ENCODE data around the gene STK10.
A peak's percentile ranks its signal among the peaks of the same experiment; 100 is the strongest.

STK10 gene

DNA sequence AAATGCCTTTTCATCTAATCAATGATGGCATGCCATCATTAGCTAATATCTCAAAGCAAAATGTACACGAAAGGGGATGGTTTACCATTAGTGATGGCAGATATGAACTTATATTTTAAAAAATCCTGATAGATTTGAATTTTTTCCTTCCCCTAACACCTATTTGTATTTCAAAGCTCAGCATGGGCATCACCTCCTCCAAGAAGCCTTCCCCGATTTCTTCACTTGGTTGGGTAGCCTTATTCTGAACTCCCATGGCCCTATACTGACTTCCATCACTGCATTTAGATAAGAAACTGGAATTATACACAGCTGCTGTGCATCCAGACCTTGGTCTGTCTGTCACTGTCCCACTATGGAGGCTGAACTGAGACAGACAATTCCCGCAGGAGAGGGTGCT, 132.0 kb downstream of the STK10 start:
- no peak for DNase-seq (ENCODE audit: low read depth, low spot score)

DNA sequence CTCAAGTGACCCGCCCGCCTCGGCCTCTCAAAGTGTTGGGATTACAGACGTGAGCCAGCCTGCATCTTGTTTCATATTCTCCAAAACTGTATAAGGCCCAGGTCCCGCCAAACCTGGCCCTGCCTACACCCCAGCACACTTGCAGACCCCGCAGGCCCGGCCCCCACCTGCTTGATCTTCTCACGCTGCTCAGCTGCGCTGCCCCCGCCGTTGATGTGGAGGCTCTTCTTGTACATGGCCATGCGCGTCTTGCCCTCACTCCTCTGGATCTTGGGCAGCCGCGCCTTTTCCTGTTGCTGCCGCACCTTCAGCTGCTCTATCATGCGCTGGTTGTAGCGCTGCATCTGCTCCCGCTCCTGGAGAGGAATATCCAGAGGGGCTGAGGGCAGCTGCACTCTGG, 132.6 kb downstream of the STK10 start:
- DNase-seq (ENCODE audit: low read depth, low spot score), result no peak

DNA sequence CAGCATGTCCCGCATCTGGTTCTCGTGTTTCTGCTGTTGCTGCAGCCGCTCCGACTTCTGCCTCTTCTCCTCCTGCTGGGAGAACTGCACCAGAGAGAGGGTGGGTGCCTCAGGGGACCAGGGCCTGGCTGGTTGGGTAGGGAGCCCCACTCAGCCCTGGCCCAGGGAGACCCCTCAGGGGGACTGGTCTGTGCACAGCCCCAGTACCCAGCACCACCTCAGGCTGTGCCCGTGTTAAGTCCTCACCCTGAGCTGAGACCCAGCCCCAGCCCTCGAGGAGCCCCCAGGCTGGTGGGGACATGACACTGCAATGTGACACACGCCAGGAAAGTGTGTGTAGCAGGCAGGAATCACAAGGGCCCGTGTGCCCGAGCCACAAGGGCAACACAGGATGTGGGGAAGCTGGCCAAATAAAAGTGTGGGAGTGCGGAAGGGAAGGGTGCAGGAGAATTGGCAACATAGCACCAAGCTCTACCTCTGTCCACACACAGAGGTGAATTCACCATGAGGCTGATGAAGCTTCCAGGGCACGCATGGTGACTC, 133.3 kb downstream of the STK10 start:
- no peak for DNase-seq (ENCODE audit: low read depth, low spot score)

DNA sequence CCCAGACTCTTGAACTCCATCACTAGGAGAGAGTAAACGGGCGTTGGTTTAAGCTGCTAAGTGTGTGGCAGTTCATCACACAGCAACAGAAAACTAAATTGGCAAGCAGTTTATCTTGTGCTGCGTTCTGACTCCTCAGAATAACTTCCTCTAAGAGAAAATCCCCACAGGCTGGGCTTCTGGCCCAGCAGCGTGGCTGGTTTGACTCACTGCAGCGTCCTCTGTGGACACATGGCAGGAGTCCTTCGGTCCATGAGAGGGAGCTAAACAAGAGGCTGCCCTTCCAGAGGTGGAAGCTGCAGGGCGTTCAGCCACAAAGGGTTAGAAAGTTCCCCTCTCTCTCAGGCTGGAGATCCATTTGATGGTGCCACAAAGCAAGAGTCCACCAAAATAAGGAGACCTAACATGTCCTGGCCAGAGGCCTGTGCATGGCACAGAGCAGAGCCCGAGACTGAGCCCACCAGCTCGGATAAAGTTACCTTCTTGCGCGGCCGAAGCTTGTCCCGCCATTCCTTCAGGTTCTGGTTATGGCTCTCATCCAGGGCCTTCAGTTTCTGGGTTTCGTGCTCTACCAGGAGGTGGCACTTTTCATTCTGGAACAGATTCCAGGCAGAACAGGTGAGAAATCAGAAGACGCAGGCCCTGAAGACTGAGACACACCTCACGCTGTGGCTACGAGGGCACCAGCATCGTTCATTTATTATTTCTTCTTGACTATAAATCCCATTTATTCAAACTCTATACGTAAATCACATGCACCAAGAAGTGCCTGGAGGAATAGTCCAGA, 135.4 kb downstream of the STK10 start:
- peak; percentile 93 for DNase-seq (ENCODE audit: low read depth, low spot score)

DNA sequence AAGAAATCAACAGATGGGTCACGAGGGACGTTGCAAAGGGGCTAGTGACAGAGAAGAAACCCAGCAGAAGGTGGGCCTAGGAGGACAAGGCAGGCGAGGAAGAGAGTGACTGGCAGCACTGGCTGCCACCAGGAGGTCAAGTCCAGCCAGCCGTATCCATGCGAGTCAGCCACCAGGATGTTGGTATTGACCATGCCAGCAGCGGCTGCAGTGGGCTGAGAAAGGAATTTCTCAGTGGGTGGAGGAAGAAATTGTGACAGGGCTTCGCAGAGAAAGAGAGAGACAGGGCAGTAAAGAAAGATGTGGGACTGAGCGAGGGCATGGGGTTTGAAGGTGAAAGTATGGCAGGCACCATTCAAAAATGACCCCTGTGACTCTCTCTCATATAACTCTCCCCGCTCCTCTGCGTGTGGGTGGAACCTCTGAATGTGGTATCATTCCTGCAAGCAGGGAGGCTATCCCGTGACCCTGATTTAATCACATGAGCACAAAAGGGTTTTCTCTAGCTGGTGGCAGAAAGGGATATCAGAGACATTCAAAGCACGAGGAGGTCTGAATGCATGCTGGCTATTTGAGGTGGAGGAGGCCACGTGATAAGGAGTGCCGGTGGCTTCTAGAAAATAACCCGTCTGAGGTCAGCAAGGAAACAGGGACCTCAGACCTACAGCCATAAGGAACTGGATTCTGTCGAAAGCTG, 136.2 kb downstream of the STK10 start:
- DNase-seq (ENCODE audit: low read depth, low spot score), result peak; percentile 55

DNA sequence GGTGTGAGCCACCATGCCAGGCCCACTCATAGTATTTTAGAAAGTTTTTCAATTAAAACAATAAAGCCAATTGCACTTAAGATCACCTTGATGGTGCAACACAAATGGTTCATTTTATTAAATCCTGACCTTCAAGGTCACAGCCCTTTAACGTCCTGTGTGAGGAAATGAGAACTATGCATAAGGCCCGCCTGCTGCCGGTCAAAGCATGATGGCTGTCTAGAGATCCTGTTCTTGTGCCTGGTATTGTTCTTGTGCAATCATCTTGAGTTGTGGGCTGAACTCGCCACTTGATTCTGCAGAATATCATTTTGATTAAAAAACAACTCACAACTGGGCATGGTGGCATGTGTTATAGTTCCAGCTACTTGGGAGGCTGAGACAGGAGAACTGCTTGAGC, 137.9 kb downstream of the STK10 start:
- no peak for DNase-seq (ENCODE audit: low read depth, low spot score)

DNA sequence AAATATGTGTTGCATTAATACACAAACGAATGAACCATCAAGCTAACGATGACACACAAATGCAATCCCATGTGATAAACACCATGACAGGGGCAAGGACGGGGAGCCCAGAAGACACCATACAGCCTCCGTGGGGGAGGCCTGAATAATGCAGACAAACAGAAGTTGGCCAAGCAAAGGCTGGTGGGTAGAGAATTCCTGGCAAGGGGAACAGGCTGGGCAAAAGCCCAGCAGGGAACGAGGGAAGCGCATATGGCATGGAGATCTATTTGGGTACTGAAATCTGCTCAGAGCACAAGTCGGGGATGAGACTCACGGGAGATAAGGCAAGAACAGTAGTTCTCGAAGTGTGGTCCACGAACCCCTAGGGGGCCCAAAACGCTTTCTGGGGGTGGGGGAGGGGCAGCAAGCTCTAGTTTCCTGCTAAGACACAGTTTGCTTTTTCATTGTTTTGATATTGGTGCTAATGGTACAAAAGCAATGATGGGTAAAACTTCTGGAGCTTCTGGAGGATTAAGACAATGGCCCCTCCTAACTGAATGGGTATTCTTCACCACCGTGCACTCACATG, 138.7 kb downstream of the STK10 start:
- no peak for DNase-seq (ENCODE audit: low read depth, low spot score)

DNA sequence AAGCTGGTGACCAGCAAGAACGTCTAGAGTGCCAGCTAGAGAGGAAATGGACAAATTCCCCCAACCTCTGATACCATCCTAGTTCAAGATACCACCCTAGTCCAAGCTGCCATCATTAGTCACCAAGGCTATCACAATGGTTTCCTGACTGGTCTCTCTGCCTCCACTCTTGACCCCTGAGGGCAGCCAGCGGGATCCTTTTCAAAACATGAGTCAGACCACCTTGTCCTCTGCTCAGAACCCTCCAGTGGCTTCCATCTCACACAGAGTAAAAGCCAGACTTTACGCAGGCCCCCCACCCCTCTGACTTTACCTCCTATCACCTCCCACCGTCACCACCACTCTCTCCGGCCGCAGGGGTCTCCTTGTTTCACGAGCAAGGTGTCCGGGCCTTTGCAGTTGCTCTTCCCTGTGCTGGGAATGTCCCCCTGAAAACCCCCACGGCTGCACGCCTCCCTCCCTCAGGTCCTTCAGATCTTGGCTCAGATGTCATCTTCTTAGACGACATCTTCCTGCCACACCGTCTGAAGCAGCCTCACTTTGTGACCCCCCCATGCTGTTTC, 139.4 kb downstream of the STK10 start:
- no peak for DNase-seq (ENCODE audit: low read depth, low spot score)

DNA sequence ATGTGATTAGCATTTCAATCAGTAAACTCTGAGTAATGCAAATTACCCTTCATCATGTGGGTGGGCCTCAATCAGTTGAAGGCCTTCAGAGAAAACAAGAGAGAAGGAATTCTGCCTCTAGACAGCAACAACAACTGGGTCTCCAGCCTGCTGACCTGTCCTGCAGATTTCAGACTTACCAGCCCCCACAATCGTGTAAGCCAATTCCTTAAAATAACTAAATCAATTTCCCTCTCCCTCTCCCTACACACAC, 139.9 kb downstream of the STK10 start:
- no peak for DNase-seq (ENCODE audit: low read depth, low spot score)

DNA sequence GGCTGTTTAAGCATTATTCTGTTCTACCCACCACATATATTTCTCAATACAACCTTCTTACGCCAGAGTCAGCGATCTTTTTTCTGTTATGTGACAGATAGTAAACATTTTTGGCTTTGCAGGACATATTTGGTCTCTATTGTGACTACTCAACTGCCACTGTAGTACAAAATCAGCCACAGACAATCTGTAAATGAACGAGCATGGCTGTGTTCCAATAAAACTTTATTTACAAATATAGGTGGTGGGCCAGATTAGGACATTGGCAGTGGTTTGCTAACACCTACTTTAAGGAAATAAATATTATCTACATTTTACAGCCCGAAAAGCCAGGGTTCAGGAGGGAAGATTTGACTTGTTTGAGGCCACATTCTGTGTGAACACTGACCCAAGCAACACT, 141.4 kb downstream of the STK10 start:
- no peak for DNase-seq (ENCODE audit: low read depth, low spot score)

DNA sequence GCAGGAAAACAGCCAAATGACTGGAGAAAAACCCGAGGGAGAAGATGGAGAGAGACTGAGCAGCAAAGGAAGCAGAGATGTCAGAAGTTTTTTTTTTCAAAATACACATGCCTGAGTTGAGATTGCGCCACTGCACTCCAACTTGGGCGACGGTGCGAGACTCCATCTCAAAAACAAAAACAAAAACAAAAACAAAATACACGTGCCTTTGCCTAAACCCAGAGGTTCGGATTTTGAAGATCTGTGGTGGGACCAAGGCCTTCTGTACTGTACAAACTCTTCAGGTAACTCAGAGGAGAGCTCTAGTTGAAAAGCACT, 142.8 kb downstream of the STK10 start:
- no peak for DNase-seq (ENCODE audit: low read depth, low spot score)

DNA sequence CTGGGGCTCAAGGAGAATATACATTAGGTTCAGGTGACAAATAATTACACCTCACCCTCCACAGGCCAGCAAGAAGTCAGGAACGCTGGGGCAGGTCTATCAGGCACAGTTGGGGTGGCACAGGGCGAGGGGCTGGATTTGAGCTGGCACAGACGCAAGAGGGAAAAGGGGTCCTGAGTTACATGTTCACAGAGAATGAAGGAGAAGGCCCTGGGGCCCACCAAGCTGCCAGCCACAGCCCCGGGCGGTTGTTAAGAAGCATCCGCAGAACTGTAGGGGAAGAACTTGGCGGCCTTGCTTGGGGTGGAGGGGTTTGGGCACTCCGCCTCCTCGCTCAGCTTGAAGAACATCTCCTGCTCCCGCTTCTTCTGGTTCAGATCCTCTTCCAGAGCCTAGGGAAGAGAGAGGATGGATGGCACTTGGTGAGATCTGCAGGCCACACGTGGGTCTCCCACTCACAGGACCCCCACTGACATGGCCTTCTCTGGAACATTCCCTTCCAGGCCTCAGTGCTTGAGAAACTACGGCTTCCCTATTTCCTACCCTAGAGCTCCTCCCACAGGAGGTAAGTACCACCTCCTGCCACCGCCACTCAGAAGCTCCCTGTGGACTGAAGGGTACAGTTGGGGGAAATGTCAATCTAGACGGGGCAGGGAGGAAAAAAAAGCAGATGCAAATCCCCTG, 143.3 kb downstream of the STK10 start:
- no peak for DNase-seq (ENCODE audit: low read depth, low spot score)

DNA sequence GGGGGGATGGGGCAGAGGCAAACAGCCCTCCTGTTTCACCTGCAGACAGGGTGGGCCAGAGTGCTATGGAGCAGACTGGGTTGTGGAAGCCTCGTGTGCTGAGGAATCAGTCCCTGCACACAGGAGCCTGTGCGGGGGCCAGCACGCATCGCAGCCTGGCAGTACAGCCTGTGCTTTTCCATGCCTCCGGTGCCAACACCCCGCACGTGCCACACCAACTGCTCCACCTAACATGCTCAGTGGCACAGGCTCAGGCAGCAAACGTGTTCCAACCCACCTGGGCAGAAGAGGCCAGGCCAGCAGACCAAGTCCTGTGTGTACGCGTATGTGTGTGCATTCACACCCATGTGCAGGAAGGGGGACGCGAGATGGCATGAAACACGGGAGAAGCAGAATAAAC, 144.2 kb downstream of the STK10 start:
- no peak for DNase-seq (ENCODE audit: low read depth, low spot score)

DNA sequence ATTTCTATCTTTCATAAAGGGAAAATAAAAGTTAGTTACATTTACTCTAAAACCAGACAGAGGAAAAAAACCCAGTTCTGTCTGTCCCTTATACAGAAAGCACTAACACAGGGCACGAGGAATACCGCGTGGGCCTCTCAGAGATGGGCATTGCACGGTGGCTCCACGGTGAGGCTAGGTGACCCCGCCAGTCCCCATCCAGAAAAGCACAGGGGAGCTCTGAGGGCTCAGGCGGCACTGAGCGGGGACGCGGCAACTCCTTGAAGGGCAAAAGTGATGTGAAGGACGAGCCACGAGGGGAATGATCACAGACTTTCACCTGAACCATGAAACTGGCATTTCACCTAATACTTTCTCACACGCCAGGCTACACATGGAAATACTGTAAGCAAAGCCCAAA, 145.8 kb downstream of the STK10 start:
- no peak for DNase-seq (ENCODE audit: low read depth, low spot score)

DNA sequence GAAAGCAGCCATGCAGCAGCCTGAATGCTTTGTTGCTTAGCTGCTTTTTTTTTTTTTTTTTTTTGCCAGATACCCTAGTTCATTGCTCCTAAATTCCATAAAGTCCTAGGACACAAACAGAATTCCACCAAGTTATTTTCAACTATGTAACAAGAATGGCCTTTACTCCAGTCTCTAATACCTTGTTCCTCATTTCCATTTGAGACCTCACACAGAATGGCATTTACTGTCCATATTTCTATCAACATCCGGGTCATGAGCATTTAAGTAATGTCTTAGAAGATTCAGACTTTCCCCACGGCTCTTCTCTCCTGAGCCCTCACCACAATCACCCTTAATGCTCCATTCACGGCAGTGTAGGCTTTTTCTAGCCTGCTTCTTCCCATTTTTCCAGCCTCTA, 149.9 kb downstream of the STK10 start:
- DNase-seq (ENCODE audit: low read depth, low spot score), result no peak

DNA sequence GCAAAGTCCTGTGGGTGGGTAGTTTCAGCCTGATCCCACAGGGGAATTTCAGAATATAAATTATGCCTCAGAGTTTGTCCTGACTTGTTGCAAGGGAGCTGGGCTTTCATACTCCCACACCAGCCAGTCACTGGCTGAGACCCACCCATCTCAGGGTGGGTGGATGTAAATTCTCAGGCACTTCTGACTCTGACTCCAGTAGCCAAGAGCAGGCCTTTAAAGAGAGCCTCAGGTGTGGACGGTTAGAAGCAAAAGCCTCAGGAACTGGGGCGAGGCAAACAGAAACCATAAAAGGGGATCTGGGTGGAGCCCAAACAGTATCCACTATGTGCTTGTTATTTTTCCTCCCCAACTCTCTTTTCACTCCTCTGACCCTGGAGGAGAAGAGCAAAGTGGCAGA, 153.0 kb downstream of the STK10 start:
- DNase-seq (ENCODE audit: low read depth, low spot score), result no peak

DNA sequence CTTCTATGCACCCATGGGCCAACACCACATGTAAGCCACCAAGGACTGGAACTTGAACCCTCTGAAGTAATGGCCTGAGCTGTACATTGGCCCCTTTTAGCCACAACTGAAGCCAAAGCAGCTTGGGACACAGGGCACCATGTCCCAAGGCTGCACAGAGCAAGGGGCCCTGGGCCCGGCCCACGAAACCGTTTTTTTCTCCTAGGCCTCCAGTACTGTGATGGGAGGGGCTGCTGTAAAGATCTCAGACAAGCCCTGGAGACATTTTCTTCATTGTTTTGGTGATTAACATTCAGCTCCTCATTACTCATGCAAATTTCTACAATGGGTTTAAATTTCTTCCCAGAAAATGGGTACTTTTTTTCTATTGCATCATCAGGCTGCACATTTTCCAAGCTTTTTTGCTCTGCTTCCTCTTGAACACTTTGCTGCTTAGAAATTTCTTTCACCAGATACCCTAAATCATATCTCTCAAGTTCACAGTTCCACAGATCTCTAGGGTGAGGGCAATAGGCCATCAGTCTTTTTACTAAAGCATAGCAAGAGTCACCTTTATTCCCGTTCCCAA, 156.0 kb downstream of the STK10 start:
- DNase-seq (ENCODE audit: low read depth, low spot score), result no peak

DNA sequence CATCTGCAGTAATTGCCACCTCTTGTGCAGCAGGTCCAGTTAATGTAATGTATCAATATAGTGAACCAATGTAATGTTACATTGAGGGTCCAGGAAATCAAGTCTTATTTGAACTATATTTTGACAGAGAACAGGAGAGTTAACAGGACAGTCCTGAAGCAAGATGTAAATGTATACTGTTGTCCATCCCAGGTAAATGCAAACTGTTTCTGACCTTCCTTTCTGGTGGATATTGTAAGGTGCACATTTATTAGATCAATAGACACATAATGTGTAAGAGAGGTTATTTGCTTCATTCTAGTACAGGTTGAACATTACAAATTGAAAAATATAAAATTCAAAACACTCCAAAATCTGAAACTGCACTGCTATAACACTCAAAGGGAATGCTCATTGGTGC, 158.1 kb downstream of the STK10 start:
- no peak for DNase-seq (ENCODE audit: low read depth, low spot score)

DNA sequence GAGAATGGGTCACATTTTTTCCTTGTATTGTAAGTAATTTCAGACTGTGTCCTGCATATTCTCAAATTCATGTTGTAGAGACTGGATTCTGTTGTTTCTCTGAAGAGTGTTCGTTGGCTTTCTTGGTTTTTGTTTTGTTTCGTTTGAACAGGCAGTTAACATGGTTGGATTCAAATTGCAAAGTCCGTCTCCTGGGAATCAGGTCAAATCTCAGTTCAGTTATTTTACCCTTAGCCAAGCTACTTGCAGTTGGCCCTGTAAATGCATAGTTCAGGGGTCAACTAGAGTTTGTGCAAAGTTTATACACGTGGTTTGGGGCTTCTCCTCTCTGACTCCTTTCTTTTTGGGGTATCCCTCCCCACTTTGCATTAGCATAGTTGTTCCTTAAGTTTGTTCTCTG, 159.9 kb downstream of the STK10 start:
- DNase-seq (ENCODE audit: low read depth, low spot score), result no peak

DNA sequence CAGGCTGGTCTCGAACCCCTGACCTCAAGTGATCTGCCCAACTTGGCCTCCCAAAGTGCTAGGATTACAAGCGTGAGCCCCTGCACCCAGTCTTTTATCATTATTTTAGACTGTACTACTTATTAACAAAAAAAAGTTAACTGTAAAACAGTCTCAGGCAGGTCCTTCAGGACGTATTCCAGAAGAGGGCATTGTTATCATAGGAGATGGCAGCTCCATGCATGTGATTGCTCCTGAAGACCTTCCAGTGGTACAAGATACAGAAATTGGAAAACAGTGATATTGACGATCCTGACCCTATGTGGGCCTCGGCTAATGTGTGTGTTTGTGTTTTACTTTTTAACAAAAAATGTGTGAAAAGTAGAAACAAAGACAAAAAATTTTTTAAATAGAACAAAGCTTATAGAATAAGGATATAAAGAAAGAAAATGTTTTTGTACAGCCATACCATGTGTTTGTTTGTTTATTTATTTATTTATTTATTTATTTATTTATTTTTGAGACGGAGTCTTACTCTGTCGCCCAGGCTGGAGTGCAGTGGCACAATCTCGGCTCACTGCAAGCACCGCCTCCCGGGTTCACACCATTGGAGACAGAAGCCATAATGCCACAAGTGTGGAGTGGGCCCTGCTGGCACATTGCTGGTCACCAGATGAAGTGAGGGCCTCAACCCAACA, 167.8 kb downstream of the STK10 start:
- DNase-seq (ENCODE audit: low read depth, low spot score), result peak; percentile 14

DNA sequence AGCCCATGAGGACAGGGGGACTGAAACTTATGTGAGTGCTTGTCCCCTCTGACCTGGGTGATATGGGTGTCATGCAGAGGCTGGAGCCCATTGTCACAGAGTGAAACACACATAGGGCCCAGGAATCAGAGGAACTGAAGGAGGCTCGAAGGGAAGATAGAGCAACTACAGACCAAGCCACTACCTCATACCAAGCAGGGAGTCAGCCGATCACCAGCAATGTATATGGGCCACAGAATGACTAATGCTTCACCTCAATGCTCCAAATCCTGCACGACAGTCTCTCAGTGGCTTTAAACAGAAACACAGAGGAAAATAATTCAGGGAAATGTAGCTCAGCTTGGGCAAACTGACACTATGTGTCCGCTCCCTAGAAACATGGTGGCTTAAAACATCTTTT, 172.7 kb downstream of the STK10 start:
- no peak for DNase-seq (ENCODE audit: low read depth, low spot score)

All from astrocyte of the hippocampus (primary cell).